GM21825 (cell line): ENCODE data around the gene HPS1.

Experiments
- ATAC-seq: cut with Tn5 transposase; IDR thresholded peaks from one replicate; pipeline ENCODE4 v1.9.1; 2021; ENCODE audit warnings: mild to moderate bottlenecking, moderate library complexity; ENCODE audit not compliant: unreplicated experiment

The HPS1 gene

DNA sequence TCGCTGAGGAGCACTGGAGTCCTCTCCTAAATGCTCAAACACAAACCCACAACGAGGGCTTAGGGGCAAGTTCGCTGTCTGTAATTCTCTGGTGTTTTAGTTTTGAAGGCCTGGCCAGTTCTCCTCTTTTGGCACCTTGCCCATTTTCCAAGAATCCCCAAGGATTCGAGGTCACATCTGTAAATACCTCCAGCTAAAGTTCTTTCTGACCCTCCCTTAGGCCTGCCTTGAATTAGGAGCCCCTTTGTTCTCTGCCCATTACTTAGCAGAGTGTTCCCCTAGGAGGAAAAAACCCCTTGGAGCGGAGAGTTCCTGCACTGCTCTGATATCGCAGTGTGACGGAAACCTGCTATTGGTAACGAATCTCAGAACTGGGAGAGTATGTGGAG is 31.0 kb downstream of the HPS1 start:
- no peak for ATAC-seq

DNA sequence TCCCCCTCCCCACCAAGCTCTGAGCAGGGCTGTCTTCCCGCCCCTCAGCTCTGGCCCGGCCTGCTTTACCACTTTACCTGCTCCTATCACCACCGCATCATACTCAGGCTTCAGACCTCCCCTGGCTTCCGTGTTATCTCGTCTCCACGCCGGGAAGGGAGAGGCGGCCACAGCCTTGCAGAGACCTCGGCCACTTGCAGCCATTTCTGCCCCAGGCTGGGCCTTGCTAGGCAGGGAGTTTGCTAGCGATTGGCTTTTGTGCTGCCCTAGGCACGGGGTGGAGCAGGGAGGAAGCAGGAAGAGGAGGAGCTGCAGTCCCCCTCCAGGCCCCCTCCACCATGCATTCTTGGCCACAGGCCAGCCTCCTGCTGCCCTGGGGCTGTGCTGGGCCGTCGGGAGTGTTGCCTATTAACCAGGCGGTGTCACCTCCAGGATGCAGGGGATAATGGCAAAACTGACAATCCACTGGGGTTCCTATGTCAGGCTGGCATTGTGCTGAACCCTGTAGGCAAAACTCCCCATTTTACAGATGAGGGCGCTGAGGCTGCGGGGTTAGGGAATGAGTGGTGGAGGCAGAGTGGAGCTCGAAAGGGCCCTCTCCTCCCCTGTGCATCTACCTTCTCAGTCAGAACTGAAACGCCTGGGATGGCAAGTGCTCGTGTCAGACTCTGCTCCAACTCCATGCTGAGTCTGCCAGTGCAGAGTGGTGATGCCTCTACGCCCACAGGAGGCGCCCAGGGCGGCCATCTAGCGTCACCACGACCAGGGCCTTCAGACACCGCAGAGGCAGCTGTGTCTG is 31.6 kb downstream of the HPS1 start, which contains the start of gene PYROXD2:
TSS of gene PYROXD2 (minus strand) at position 251 of the 799 bp plus-strand sequence. CDS start at position 204, 47 bp downstream.
- peak; percentile 58 for ATAC-seq

DNA sequence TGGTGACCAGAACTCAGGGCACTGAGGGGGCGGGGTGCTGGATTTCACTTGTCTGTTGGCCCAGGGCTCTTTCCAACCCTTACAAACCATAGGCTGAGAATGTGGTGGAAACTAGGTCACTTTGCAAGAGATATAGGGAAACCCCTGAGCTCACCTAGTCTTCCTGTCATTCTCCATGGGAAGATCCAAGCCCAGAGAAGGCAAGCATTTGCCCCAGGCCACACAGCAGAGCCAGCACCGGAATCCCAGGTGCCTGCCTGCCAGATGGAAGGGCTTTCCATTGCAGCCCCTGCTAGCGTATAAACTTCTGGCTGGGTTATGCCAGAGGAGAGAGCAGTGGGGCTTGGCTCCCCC is 32.2 kb downstream of the HPS1 start:
- no peak for ATAC-seq

DNA sequence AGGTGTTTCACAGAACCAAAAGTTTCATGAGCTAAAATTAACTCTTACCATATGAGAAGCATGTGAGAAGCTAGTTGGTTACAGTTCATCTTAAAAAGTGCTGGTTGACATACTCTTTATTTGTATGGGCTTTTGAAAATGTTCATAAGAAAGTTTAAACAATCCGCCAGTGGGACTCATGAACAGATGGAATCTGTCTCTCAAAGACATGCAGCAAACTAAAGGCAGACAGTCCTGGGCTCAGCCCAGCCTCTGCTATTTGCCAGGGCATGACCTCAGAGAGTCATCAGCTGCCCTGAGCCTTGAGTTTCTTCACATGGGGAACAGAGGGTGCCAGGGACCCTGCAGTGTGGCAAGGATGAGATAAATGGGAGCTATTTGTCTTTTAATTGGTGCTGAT is 35.0 kb downstream of the HPS1 start:
- no peak for ATAC-seq

GRCh38 chr10:98411166-98411565 is 35.6 kb downstream of the HPS1 start:
- no peak for ATAC-seq

DNA sequence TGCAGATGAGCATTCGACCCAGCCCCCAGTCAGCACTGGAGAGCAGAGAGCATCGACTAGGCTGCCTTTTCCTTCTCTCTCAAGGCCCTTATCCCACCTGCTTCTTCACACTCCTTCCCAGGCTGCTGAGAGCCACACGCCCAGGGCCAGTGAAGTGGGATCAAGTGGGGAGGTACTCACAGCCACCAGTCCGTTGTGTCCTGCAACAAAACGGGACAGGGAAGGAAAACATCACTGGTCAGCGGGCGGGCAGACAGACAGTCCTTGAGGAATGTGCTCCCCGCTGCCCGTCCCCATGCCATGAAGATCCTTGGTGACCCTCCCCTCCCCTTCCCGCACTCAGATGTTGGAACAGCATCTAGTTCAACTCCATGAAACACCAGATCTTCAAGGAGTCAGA is 36.0 kb downstream of the HPS1 start:
- no peak for ATAC-seq

DNA sequence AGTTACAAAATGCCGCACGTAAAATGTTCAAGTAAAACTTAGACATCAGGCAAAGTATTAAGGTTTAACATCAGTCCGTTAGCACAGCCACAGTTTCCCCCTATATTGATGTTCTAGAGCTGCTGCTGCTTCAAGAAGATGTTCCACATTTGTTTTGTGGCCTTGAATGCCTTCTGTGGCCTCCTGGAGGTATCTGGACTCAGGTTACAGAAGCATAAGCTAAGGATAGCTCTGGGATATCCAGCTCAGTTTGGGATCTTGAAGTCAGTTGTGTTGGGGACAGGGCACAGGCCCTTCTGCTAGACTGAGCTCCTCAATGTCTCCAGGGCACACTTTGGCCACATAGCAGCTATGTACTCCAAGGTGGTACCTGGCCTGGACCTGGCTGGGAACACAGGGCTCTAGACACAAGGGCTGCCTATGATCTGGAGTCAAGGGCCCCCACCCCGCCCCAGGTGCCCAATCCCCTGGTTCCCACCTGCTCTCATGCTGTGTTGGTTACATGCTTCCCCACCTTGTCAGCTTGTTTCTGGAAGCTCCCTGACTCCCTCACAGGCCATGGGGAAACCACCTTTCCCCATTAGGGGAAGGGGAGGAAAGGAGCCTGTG is 36.5 kb downstream of the HPS1 start:
- ATAC-seq, result no peak

DNA sequence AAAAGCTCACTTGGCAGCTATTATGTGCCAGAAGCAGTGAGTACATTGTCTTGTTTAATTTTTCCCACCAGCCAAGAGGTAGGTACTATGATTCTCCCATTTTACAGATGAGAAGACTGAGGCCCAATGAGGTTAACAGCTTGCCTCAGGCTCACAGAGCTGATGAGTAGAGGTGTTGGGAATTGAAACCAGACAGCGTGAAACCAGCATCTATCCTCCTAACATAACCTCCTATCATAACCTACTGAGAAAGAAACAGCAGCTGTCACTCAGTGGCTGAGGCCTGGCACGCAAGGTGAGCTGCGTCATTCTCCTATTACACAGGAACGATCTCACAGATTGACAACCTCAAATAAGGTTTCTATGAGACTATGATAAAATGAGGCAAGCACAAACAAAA is 37.9 kb downstream of the HPS1 start:
- ATAC-seq, result no peak

DNA sequence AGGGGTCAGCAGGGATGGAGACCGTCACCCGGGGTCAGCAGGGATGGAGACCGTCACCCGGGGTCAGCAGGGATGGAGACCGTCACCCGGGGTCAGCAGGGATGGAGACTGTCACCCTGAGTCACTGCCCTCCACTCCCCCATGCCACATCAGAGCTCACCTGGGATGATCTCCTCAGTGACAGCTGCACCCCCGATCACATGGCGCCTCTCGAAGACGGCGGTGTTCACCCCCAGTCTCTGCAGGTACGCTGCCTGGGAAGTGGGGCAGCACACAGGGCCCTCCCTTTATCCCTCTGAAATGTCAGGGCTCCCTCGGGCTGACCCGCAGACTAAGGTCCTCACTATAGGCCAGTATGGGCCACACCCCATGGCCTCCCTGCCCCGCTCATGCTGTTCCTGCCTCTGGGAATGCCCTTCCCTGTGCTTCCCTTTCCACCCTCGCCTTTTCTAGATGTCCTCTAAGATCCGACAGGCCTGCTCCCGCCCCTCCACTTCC is 38.9 kb downstream of the HPS1 start:
- ATAC-seq, result no peak

- ATAC-seq, result no peak
Observed at GRCh38 chr10:98407017-98407743, 39.6 kb downstream of the HPS1 start.

DNA sequence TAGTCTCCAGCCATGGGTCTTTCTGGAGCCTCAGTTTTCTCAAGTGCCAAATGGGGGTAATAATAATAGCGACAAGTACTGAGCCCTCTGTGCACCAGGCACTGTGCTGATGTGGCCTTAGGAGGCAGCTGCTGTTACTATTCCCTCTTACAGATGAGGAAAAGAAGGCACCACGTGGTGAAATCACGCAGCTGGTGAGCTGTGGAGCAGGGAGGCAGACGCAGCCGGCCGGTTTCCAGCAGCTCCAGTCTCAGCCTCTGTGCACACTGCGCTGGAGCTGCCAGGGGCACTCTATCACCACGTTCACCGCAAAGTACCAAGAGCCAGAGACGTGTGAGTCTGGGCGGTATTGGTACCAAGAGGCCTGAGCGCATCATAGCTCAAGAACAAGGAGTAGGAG is 41.3 kb downstream of the HPS1 start:
- ATAC-seq, result no peak

DNA sequence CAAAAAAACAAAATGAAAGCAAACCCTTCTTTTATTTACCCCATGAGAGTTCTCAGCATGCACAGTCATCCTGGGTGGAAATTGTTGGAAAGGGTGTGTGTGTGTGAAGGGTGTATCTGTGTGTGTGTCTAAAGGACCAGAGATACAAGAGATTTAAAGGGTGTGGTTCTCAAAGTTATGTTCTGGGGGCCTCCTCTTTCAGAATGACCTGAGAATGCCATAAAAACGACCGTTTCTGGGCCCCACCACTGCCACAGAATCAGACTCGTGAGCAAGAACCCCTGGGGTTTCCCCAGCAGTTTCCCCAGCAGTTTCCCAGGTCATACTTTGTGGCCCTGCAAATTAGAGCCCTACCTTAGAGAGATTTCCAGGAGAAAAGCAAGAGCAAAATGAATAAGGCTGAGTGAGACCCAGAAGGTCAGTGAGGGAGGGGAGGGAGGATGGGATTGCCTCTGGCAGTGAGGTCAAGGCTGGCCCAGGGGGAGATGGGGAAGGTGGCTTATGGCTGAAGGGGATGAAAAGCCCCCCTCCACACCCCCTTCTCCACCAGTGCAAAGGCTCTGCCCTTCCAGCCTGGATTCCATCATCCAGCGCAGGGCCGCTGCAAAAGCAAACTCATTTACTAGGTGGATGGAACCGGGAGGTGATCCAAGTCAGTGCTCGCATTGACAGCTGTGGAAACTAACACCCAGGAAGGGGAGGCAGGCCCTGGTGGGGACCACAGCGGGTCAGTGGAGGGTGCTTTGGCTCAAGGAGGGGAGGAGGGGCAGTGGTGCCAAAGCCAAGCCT is 42.0 kb downstream of the HPS1 start:
- ATAC-seq, result peak; percentile 59

DNA sequence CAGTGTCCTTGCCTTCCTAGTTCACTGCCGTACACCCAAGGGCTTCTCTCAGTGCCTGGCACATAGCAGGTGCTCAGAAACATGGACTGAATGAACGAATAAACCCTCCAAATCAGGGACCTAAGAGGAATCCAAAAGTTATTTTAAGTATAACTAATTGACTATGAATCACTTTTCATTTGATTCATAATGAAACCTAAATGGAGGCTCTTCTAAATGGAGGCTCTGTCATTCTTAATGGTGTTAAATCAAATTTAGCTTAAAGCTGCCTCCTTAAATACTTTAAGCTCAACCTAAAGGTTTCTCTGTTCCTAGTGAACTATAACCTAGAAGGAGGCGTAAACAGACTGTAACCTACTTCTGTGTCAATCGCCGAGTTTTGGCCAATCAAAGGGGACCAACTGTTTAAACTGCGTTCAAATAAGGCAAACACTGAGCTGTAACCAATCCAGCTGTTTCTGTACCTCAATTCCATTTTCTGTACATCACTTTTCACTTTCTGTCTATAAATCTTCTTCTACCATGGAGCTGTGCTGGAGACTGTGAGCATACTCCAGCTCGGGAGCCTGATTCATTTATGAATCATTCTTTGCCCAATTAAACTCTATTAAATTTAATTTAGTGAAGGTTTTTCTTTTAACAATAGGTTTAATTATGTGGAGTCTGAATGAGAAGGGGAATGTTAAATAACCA is 42.8 kb downstream of the HPS1 start:
- ATAC-seq, result no peak

DNA sequence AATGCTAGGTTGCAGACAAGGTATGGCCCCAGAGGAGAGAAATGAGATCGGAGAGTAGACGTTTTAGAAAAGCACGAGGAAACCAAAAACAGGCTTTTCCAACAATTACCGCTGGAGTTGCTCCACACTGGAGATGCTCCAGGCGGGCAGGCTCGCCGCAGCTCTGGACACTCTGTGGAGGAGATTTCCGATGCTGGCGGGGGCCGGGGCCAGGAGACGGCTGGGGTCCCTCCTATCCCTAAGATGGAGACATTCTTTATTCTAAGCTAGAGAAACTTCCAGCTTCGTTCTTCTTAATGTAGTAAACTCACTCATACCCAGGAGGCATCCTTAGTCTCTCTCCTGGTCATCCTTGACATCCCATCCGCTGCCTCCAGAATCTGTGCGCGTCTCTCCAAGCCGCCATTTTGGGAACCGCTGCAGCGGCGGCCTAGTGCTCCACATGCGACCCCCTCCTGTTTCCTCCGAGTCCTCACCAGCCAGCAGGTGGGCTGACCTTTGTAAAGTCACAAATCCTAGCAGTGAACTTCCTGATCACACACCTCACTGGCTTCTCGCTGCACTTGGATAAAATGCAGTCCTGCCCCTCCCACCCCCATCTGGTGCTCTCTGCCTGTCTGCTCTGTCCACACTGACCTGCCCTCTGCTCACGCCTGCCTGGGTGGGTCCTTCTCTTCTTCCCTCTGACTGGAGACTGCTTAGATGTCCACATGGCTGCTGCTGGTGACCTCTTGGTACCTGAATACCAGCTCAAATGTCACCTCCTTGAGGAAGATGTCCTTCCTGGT is 43.6 kb downstream of the HPS1 start:
- ATAC-seq, result no peak

DNA sequence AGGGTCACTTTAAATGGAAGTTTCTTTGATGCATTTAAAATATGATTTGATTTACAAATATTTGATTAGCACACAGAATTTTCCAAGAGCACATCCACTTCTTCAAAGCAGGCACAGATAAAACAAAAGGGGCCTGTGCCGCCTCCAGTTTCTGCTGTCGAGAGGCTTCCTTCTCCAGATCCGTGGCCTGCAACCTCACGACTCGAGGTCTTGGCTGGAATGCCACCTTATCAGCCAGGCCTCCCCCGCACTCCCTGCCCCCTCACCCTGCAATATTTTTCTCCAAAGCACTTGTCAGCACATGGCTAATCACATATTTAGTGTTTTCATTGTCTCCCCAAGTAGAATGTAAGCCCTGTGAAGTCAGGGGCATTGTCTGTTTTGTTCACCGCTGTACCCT is 44.3 kb downstream of the HPS1 start:
- no peak for ATAC-seq

GRCh38 chr10:98400482-98400881 is 46.3 kb downstream of the HPS1 start:
- ATAC-seq, result no peak

DNA sequence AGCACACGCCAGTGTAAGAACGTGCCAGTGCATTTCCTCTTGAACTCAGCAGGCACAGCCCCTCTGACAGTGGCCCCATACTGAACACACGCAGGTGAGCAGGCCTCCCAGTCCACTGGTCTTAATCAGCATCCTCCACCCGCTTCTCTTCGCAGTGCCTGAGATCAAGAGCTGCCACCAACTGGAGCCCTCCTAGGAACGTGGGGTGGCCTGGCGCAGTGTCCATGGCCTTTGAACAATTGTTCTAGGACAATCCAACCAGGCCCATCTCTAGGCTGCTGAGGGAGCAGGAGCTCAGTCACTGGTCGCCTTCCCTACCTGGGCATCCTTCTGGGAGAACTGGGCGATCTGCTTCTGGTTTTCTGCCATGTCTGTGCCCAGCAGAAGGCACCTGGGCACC is 47.0 kb downstream of the HPS1 start:
- no peak for ATAC-seq

GRCh38 chr10:98397089-98397600 is 49.6 kb downstream of the HPS1 start:
- no peak for ATAC-seq
